ENCODE results near the gene CPNE5. TPM values are rescaled to one million over a fixed set of nuclear protein-coding genes. Genes with fewer than 3 reads are reported as not detected.

Gene CPNE5
- total RNA-seq, 1 donor from 2014 or later = 0.13 TPM

DNA sequence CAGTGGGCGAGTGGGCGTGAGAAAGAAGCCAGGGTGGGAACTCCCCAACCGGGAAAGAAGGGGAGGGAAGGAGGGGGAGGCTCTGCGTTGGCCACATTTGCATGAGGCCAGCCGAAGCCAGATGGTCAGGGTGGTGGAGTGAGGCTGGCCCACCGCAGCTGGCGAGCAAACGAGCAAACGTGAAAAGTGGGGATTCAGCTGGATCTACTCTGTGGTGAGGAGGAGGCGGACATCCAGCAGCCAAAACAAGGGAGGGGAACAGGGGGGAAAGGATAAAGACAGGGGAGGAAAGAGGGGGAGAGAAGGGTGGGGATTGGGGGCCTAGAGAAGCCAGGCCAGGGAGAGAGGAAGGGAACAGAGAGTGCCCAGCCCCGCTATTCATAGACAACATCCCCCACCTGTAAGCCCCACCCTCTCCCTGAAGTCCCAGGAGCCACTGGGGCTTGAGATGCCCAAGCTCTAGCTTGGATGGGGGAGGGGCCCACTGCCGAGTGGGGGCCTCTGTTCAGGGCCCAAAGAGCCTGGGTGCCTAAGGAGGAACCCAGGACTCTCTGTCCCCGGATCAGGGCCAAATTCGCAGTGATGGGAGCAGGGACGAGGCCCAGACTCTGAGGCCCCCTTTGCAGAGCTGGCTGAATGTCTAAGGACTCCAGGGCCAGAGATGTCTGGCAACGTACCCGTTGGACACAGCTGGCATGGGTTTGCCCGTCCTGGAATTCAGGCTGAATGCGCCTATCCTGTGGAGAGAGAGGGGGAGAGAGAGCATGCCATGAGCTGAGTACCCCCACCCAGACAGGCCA lies 45.1 kb downstream of the CPNE5 start:
- no peak for DNase-seq (ENCODE audit: low read depth)

GRCh38 chr6:36793296-36793912 lies 45.8 kb downstream of the CPNE5 start:
- DNase-seq (ENCODE audit: low read depth) = no peak

GRCh38 chr6:36791521-36792135 lies 47.6 kb downstream of the CPNE5 start:
- DNase-seq (ENCODE audit: low read depth) = no peak

DNA sequence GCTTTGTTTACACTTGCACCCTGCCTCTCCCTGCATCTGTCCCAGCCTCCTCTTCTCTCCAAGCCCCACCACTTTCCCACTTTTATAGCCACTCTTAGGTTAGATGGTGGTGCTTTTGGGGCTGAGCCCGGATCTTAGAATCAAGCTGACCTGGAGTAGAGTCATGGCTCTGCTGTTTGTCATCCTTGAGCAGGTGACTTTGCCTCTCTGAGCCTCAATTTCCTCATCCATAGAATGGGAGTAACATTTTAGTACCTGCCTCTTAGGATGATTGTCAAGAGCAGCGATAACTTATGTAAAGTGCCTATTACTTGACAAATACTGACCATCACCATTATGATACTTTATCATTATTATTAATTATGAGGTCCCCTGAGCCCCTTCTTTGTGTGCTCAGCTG lies 48.2 kb downstream of the CPNE5 start:
- no peak for DNase-seq (ENCODE audit: low read depth)

- DNase-seq (ENCODE audit: low read depth) = no peak
Observed at GRCh38 chr6:36788768-36789167, 50.5 kb downstream of the CPNE5 start.

- DNase-seq (ENCODE audit: low read depth) = no peak
Observed at GRCh38 chr6:36788186-36788585, 51.1 kb downstream of the CPNE5 start.

GRCh38 chr6:36787210-36787609 lies 52.0 kb downstream of the CPNE5 start:
- no peak for DNase-seq (ENCODE audit: low read depth)

GRCh38 chr6:36786055-36786675 lies 53.1 kb downstream of the CPNE5 start:
- DNase-seq (ENCODE audit: low read depth) = no peak

GRCh38 chr6:36784376-36784636 lies 54.9 kb downstream of the CPNE5 start:
- no peak for DNase-seq (ENCODE audit: low read depth)

DNA sequence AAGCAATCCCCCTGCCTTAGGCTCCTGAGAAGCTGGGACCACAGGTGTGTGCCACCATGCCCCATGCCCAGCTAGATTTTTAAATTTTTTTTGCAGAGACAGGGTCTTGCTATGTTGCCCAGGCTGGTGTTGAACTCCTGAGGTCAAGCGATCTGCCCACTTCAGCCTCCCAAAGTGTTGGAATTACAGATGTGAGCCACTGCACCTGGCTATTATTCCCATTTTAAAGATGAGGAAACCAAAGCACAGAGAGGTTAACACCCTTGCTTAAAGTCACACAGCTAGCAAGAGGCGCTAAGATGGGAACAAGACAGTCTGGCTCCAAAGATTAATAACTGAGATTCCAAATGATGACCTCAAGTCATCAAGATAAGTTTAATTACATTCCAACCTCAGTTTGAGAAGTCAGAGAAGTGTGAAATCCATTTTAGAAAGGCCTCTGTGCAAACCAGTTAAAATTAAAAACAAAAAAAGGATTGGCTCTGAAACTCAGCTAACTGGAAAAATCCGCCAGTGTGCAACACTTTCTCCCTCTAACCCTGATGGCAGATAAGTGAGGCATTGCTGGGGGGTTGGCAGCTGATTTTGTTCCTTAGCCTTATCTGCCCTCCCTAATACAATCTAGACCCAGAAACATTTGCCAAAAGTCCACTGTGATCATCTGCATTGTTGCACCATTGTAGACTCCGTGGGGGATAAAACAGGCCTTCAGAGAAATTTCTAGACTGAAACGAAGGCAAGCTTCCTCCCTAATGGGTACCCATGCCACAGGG lies 55.5 kb downstream of the CPNE5 start:
- no peak for DNase-seq (ENCODE audit: low read depth)

DNA sequence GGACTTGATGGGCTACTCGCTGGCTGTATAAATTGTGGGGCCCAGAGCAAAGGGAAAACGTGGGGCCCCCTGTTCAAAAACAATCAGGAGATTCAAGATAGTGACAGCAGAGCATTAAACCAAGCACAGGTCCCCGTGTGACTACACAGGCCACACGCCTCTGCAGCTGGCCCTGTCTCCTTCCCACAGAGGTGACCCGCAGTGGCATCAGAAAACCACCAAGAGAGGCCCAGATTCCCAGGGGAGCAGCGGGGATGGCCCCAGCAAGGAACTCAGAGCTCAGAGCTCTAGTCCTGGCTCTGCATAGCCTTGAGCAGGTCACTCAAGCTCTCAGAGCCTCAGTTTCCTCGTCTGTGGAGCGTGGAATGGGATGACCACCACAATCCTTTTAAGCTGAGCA lies 57.6 kb downstream of the CPNE5 start:
- DNase-seq (ENCODE audit: low read depth) = peak; percentile 86

- no peak for DNase-seq (ENCODE audit: low read depth)
Observed at GRCh38 chr6:36780442-36781177, 58.6 kb downstream of the CPNE5 start.

DNA sequence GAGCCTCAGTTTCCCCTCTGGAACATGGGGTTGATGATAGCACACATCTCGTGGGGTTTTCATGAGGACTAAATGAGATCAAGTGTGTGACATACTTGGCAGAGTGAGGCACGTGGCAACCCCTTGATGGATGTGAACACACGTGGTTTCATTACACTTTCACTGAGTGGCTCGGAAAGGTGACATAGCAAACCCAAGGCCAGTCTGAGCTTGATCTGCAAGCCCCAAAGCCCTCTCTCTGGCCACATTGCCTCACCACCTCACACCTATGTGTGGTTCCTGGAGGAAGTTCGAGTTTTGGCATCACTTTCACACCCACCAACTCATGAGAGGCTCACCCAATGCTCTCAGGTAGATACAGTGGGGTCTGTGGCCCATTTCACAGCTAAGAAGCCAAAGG lies 60.0 kb downstream of the CPNE5 start:
- DNase-seq (ENCODE audit: low read depth) = no peak

- no peak for DNase-seq (ENCODE audit: low read depth)
Observed at GRCh38 chr6:36777801-36778200, 61.4 kb downstream of the CPNE5 start.

DNA sequence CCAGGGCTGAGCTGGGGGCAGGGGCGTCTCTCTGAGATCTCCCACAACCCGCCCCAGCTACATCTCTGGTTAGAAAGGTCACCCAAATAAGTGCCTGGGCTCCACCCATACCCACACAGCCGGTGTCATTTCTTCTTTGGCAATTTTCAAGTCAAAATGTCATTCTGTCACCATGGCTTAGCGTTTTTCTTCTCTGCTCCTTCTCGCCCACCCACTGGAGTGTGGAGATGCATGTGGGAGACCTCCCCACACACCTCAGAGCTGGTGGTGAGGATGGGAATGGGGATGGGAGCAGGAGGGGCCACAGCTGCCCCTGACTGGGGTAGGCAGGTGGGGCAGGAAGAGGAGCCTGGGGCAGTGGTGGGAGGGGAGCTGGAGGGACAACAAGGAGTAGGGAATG lies 63.1 kb downstream of the CPNE5 start:
- DNase-seq (ENCODE audit: low read depth) = no peak

GRCh38 chr6:36774331-36774730 lies 64.9 kb downstream of the CPNE5 start:
- DNase-seq (ENCODE audit: low read depth) = no peak

GRCh38 chr6:36772397-36772796 lies 66.8 kb downstream of the CPNE5 start:
- no peak for DNase-seq (ENCODE audit: low read depth)

DNA sequence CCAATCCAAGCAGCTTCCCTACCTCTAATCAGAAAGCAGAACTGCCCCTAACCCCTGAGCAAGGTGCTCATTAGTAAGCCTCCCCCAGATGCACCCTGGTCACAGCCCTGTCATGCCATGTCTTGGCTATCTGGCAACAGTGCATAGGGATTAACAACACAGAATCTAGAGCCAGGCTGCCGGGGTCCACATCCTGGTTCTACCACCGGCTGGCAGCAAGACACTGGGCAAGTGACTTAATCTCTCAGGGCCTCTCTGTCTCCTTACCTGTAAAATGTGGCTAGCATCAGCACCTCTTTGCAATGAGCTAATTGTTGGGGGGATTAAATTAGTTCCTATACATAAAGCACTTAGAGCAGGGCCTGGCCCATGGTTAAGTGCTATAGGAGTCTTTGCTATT lies 68.1 kb downstream of the CPNE5 start:
- DNase-seq (ENCODE audit: low read depth) = no peak

DNA sequence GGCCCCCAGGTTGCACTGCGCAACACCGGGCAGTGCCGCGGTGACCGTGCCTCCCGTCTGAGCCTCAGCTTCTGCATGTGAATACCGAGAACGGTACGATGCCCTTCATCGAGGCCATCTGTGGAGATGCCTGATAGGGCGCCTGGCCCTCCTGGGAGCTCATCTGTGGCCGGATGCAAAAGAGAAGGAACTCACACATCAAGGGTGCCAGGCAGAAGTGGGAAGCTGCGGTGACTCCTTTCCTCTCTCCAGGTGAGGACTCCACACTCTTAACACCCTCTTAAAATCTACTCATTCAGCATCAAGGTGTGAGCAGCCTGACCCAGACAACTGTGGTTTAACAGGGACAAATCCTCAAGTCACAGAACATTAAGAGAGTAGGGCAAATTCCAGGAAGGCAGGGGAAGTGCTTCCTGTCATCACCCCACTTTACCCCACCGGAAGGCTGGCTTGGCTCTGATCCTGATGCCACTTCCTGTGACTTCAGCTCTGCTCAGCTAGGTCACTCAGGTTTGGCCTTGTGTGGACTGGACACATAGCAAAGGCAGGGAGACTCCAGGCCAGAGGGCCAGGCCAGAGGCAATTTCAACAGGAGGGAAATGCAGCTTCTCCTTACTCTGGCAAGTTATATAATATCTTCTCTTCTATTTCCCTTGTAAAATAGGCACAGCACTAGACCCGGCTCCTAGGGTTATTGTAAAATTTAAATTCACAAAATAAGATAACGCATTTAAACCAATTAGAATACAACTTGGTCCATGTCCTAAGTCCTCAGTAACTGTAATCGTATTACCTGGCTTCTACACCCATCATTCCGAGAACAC lies 69.4 kb downstream of the CPNE5 start:
- no peak for DNase-seq (ENCODE audit: low read depth)

DNA sequence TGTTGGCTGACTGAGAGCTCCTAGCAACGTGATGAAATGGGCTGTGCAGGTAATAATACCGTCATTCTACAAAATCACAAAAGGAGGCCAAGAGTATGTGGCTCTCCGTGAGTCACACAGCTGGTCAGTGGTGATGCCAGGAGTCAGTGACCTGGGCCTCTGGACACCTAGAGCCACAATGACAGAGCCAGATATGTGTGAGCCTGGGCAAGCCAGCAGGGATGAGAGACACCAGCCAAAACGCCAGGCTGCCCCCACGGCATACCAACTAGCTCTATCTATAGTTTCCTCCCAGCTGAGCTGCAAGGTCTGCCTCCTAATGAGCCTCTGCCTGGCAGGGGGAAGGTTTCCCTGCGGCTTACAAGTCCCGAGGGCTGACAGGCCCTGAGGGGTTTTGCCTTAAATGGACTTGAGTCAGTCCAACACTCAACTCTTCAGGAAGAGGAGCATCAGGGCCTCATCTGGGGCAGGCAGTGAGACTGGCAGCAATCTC lies 70.0 kb downstream of the CPNE5 start:
- DNase-seq (ENCODE audit: low read depth) = no peak

Measured in myocyte (in vitro differentiated cells).